ENCODE results near the gene SELENOF.

GRCh38 chr1:86822459-86822858 is 91.5 kb downstream of the SELENOF start:
- TF ChIP-seq, protein P1, sequence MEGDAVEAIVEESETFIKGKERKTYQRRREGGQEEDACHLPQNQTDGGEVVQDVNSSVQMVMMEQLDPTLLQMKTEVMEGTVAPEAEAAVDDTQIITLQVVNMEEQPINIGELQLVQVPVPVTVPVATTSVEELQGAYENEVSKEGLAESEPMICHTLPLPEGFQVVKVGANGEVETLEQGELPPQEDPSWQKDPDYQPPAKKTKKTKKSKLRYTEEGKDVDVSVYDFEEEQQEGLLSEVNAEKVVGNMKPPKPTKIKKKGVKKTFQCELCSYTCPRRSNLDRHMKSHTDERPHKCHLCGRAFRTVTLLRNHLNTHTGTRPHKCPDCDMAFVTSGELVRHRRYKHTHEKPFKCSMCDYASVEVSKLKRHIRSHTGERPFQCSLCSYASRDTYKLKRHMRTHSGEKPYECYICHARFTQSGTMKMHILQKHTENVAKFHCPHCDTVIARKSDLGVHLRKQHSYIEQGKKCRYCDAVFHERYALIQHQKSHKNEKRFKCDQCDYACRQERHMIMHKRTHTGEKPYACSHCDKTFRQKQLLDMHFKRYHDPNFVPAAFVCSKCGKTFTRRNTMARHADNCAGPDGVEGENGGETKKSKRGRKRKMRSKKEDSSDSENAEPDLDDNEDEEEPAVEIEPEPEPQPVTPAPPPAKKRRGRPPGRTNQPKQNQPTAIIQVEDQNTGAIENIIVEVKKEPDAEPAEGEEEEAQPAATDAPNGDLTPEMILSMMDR (IDR thresholded peaks at IDR 0.05) = no peak
- TF ChIP-seq REST (IDR thresholded peaks at IDR 0.05; ENCODE audit: low read depth, low read length) = no peak

All from SK-N-SH (cell line).